GM18870 (cell line): Measurements from ENCODE around the gene PDIA2.

ENCODE experiments used
- ATAC-seq: cut with Tn5 transposase; IDR thresholded peaks from one replicate; pipeline ENCODE4 v1.9.1; 2021; ENCODE audit warnings: moderate library complexity; ENCODE audit not compliant: unreplicated experiment

Gene PDIA2

GRCh38 chr16:280005-280460 is 2.9 kb upstream of the PDIA2 start:
- ATAC-seq: no peak

GRCh38 chr16:280552-280951 is 2.4 kb upstream of the PDIA2 start, which contains the start of gene ARHGDIG:
Gene ARHGDIG (plus strand): TSS chr16:280591. CDS start chr16:280681, 90 bp downstream.
- ATAC-seq: no peak

DNA sequence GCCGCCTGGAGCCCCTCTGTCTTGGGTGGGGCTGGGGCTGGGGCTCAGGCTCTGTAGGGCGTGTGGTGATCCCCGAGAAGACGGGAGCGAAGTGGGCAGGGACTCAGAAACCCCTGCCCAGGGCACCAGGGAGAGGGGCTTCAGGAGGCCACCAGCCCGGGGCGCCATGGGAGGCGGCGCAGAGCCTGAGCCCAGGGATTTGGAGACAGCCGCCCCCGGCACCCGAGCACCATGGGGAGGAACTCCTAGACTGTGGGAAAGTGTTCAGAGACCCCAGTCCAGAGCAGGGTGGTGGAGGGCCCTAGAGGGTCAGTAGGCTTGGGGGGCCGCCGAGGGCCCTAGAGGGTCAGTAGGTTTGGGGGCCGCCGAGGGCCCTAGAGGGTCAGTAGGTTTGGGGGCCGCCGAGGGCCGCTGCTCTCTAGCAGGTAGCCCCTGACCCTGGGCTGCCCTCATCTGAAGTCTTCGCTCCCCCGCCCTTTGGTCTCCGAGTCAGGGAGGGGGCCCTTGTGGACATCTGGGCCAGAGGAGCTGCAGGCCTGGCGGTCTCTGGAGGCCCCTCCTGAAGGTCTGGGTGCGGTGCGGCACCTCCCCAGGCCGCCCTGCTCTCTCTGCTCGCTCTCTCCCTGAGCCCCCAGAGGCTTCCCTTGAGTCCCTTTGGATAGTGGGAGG is 1.8 kb upstream of the PDIA2 start:
- ATAC-seq: no peak

DNA sequence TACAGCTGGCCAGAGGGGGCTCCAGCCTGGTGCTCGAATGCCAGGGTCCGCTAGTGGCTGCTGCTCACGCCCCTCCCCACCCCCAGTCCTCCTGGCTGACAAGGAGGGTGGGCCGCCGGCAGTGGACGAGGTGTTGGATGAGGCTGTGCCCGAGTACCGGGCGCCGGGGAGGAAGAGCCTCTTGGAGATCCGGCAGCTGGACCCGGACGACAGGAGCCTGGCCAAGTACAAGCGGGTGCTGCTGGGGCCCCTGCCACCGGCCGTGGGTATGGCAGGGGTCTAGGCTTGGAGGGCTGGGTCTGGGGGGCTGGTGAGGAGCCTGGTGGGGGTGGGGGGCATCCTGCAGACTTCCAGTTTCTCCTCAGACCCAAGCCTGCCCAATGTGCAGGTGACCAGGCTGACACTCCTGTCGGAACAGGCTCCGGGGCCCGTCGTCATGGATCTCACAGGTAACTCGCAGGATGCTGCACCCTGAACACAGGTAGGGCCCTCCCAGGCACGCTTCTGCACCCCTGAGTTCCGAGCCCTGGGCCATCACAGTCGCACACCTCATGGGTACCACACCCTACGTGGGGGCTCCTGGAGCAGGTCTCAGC is 1.2 kb upstream of the PDIA2 start:
- ATAC-seq: no peak

GRCh38 chr16:282491-282890 is 473 bp upstream of the PDIA2 start:
- ATAC-seq: no peak

DNA sequence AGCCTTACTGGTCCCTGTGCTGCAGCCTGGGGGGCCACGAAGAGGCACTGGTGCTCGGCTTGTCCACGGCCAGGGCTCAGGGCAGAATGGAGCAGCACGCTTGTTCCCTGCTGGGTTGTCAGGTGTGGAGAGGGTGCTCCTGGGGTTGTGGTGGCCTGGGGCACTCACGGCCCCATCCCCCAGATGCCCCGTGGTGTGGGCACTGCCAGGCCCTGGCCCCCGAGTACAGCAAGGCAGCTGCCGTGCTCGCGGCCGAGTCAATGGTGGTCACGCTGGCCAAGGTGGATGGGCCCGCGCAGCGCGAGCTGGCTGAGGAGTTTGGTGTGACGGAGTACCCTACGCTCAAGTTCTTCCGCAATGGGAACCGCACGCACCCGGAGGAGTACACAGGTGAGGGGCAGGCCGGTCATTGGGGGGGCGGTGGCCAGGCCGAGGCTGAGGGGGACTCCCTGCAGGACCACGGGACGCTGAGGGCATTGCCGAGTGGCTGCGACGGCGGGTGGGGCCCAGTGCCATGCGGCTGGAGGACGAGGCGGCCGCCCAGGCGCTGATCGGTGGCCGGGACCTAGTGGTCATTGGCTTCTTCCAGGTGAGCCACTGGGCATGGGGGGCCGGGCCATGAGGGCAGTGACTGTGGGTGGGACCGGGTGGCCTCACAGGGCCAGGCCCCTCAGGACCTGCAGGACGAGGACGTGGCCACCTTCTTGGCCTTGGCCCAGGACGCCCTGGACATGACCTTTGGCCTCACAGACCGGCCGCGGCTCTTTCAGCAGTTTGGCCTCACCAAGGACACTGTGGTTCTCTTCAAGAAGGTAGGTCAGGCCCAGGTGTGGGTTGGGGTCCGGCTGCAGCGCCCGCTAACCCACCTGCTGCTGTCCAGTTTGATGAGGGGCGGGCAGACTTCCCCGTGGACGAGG is 1.5 kb downstream of the PDIA2 start:
- ATAC-seq: no peak

GRCh38 chr16:285146-286055 is 2.4 kb downstream of the PDIA2 start:
- no peak for ATAC-seq

GRCh38 chr16:286491-287297 is 3.7 kb downstream of the PDIA2 start:
- no peak for ATAC-seq

GRCh38 chr16:287298-287811 is 4.4 kb downstream of the PDIA2 start:
- ATAC-seq: no peak

DNA sequence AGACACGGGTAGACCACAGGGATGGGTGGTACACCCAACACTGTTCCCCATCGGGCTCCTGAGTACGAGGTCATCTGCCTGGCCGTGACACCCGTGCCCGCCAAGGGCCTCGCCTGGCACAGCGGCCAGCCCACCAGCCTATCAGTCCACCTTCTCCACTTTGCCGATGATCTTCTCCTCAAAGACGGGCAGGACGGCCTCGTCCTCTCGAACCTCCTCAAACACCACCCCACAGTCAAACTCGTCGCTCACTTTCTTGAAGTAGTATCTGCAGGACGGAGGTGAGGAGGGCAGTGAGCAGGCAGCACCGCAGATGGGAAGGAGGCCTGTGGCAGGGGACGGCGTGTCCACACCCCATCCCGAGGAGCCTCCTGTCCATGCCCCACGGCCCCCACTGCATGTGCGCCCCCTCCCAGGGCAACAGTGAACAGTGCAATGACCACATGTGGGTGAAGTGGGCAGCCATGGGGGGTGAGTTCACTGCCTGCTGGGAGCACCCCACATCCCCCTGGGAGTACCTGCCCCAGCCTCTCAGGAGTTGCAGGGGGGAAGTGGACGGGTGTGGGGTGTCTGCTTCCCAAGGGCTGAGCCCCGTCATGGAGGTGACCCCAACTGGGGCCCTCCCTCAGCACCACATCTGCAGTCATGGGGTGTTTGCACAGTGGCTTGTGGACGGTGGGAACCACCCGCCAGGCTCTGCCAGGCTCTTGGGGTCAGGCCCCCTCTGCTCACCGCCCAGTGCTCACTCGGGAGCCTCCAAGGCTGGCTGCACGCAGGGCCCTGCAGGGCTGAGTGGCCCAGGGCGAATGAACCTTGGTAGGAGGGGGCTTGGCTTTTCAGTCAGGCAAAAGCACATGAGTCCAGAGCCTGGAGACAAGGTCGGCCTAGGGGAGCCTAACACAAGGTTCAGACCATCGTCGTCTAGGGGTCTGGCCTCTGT is 5.3 kb downstream of the PDIA2 start:
- no peak for ATAC-seq

- no peak for ATAC-seq
Measured at GRCh38 chr16:289395-289997, 6.5 kb downstream of the PDIA2 start.

DNA sequence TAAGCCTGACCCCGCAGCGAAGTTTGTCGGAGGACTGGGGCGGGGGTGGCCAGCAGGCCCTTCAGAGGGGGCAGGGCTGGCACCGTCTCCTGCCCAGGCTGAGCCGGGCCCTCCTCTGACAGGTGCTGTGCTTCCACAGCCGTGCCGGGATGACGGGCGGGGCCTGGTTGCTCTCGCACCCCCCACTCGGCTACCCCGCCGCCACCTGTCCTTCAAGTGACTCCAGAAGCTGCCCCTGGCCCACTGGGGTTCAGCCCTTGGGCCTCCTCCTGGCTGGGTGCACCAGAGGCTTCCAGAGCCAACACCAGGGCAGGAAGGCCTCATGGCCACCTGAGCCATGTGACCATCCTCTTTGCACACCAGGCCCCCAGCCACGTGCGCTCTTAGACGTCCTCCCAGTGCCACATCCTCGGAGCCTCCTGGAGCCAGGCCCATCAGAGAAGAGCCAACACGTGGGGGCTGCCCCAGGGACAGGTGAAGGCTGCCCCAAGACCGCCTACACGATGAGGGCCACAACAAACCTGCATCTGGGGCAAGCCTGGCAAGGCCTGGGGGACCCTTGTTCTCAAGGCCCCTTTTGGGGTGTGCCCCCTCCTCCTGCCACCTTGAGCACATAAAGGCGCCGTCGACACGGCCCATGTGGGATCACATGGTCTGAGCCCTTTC is 7.2 kb downstream of the PDIA2 start:
- ATAC-seq: no peak

DNA sequence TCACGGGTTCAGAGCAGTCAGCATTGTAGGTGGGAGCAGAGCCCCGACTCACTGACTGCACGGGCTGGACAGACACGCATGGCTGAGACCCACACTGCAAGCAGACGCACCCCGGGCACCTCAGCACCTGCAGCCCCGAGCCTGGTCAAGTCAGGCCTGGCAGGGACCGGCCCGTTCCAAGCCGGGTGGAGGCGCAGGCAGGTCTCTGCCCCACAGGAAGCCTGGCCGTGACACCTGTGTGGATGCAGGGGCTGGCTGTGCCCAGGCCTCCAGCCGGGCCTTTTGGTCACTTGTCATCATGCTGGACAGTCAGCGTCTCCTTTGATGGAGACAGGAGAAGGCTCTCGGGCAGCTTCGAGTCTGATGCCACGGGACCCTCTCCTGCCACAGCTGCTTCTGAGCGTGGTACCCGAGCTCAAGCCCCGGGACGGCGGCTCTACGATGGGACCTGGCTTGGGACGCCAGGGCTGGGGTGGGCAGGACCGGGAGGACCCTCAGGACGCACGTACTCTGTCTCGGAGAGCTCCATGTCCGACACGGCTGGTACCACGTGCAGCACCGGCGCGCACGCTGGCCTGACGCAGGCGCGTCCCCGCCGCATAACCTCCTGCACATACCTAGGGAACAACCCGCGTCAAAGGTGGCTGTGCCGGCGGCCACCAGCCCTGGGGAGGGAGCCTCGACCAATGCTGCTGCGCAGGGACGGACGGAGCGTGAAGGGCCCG is 7.9 kb downstream of the PDIA2 start:
- no peak for ATAC-seq

- ATAC-seq: no peak
Measured at GRCh38 chr16:291539-291938, 8.6 kb downstream of the PDIA2 start.

DNA sequence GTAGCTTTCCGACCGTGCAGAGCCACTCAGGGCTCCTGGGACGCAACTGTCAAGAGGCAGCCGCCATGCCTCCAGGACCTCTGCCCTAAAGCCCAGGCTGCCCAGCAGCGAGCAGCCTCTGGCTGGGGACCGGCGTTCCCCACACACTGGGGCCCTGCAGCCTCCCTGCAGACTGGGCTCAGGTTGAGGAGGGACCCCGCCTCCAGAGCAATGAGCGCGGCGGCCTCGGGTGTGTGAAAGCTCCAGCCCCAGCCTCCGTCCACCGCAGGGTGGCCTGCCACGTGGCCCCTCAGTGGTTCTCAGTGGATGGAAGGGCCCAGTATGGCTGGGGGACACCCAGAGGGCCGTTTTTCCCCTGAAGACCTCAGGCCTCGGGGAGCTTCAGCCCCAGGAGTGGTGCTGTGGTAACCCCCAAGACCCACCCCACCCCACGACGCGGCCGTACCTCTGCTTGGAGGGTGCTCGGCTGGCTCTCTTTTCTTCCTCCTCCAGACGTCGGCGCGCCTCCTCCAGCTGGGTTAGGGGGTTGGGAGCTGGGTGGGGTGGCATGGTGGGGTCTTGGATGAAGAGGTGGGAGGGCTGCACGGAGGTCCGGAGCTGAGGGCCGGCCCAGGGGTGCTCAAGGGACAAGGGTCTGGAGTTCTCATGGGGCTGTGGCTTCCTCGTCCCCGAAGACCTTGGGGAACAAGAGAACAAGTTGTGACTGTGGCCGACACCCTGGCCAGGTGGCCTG is 10.2 kb downstream of the PDIA2 start:
- ATAC-seq: no peak

GRCh38 chr16:296276-296675 is 13.3 kb downstream of the PDIA2 start:
- ATAC-seq: no peak
